CD4-positive, alpha-beta T cell (primary cell): ENCODE measurements around the gene CDK4. TPM values are rescaled to one million over a fixed set of nuclear protein-coding genes. Genes with fewer than 3 reads are reported as not detected.

ENCODE experiments used
- ATAC-seq: fragments of 200-7000 bp; cut with Tn5 transposase; one replicate; pipeline ENCODE4 v1.10.0; 2022; ENCODE audit warnings: mild to moderate bottlenecking; ENCODE audit not compliant: poor library complexity
- CTCF ChIA-PET: fragments of 350-600 bp; sonication (Branson Sonifier 250); formaldehyde crosslinking; loops from one replicate; lab custom pipeline; 2021; ENCODE audit warnings: antibody characterized with exemption, inconsistent platforms; lab: Charles Lee
- POLR2A ChIA-PET: fragments of 350-600 bp; sonication (Branson Sonifier 250); formaldehyde crosslinking; loops from one replicate; lab custom pipeline; 2021; ENCODE audit warnings: antibody characterized with exemption, inconsistent platforms; lab: Charles Lee
- DNase-seq, 14 experiments: peaks; one replicate each; pipeline ENCODE4 v3.0.0-alpha.2; 2013 to 2020; ENCODE audit warnings: mixed read lengths in 2 of 14
- H3K27ac ChIP-seq, 2 donors: one replicate each; pipeline versions ENCODE4 v1.5.1 to v1.7.0; 2013; ENCODE audit warnings: low read length in 2 of 2, low read depth in 1 of 2, mild to moderate bottlenecking in 1 of 2
- H3K27me3 ChIP-seq, 2 experiments: 1 replicate in 1 of 2; 2 replicates in 1 of 2; pipeline versions ENCODE4 v1.6.1 to v1.7.0; 2013; ENCODE audit warnings: low read length in 2 of 2, control low read depth in 1 of 2, mild to moderate bottlenecking in 1 of 2, moderate library complexity in 1 of 2; ENCODE audit not compliant: insufficient read depth in 2 of 2, control insufficient read depth in 1 of 2
- H3K36me3 ChIP-seq: one replicate; pipeline ENCODE4 v1.6.1; 2013; ENCODE audit warnings: low read length, control low read depth; ENCODE audit not compliant: insufficient read depth
- H3K4me1 ChIP-seq: one replicate; pipeline ENCODE4 v1.6.1; 2013; ENCODE audit warnings: low read length, control low read depth; ENCODE audit not compliant: insufficient read depth
- H3K4me3 ChIP-seq: one replicate; pipeline ENCODE4 v1.5.1; 2013; ENCODE audit warnings: mild to moderate bottlenecking, low read length, moderate library complexity
- H3K9me3 ChIP-seq, 2 experiments: 1 replicate in 1 of 2; 2 replicates in 1 of 2; pipeline versions ENCODE4 v1.6.1 to v1.7.0; 2013; ENCODE audit warnings: low read length in 2 of 2, mild to moderate bottlenecking in 2 of 2, control low read depth in 1 of 2, moderate library complexity in 1 of 2; ENCODE audit not compliant: control insufficient read depth in 1 of 2, insufficient read depth in 1 of 2
- H3K27ac Mint-ChIP-seq: one replicate; pipeline ENCODE4 v1.8.0; 2020; ENCODE audit warnings: mixed read lengths
- H3K27me3 Mint-ChIP-seq: one replicate; pipeline ENCODE4 v1.8.0; 2021; ENCODE audit warnings: mixed read lengths
- H3K36me3 Mint-ChIP-seq: one replicate; pipeline ENCODE4 v1.8.0; 2021; ENCODE audit warnings: low read depth, mixed read lengths
- H3K4me1 Mint-ChIP-seq: one replicate; pipeline ENCODE4 v1.8.0; 2021; ENCODE audit warnings: low read depth, mixed read lengths
- H3K4me3 Mint-ChIP-seq: one replicate; pipeline ENCODE4 v1.8.0; 2020; ENCODE audit warnings: mild to moderate bottlenecking, mixed read lengths
- H3K9me3 Mint-ChIP-seq: one replicate; pipeline ENCODE4 v1.8.0; 2020; ENCODE audit warnings: mixed read lengths
- intact Hi-C, 2 experiments: fragments of 100-400 bp; cut with DNase I in 1 of 2; cut with micrococcal nuclease in 1 of 2; formaldehyde crosslinking; loops; one replicate each; pipeline versions ENCODE4 v1.15.1 to v1.9.0; 2023 to 2025; cut with DNase I, micrococcal nuclease
- total RNA-seq, 174 experiments: library from RNA in 2 of 174; stranded (reverse) in 2 of 174; gene quantifications; one replicate each; pipeline ENCODE4 v1.2.3 and lab custom pipeline; 2021 to 2026
- TF ChIP-seq, protein P1 (sequence below): fragments of 200-600 bp; IDR thresholded peaks from one replicate; pipeline ENCODE4 v1.8.0; 2022; ENCODE audit warnings: antibody characterized with exemption, mild to moderate bottlenecking

CDK4 gene
- total RNA-seq, 2 experiments from 2014 or later, result 8.7 to 10.8 TPM

DNA sequence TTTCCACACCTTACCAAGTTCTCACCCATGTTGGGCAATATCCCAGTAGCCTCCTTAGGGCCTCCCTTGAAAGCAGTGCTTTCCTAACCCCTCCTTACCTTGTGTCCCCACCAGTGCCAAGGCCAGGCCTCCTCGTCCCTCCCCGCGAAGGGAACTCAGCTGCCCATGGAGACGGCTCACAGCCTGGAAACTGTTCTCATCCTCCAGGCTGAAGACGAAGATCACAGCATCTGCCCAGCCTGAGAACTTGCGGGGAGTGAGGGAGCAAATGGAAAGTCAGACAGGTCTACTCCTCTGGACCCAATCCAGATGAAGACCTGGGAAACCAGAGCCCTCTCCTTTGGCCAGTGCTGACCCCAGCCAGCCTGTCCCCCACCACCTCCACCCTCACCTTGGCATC is 18.2 kb downstream of the CDK4 start:
- ATAC-seq (no peak), DNase-seq (no peak)
- Mint-ChIP-seq H3K36me3 (peaks cover 79% of the 10 kb centered on the region), H3K9me3 (no peaks in the 10 kb centered on the region), H3K27me3 (no peaks in the 10 kb centered on the region), H3K27ac (no peak overlapping the region), H3K4me3 (no peak overlapping the region), H3K4me1 (peaks cover 23% of the 10 kb centered on the region)
- Histone ChIP-seq H3K4me3 (no peak overlapping the region), H3K27ac (no peak overlapping the region), H3K4me1 (peaks cover 20% of the 10 kb centered on the region), H3K27me3 (no peaks in the 10 kb centered on the region), H3K36me3 (peaks cover 87% of the 10 kb centered on the region), H3K9me3 (no peaks in the 10 kb centered on the region)
- intact Hi-C loops, result no loop called here
- TF ChIP-seq, protein P1, sequence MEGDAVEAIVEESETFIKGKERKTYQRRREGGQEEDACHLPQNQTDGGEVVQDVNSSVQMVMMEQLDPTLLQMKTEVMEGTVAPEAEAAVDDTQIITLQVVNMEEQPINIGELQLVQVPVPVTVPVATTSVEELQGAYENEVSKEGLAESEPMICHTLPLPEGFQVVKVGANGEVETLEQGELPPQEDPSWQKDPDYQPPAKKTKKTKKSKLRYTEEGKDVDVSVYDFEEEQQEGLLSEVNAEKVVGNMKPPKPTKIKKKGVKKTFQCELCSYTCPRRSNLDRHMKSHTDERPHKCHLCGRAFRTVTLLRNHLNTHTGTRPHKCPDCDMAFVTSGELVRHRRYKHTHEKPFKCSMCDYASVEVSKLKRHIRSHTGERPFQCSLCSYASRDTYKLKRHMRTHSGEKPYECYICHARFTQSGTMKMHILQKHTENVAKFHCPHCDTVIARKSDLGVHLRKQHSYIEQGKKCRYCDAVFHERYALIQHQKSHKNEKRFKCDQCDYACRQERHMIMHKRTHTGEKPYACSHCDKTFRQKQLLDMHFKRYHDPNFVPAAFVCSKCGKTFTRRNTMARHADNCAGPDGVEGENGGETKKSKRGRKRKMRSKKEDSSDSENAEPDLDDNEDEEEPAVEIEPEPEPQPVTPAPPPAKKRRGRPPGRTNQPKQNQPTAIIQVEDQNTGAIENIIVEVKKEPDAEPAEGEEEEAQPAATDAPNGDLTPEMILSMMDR, result no peak
- ChIA-PET CTCF (no interaction called here), POLR2A (no interaction called here)

DNA sequence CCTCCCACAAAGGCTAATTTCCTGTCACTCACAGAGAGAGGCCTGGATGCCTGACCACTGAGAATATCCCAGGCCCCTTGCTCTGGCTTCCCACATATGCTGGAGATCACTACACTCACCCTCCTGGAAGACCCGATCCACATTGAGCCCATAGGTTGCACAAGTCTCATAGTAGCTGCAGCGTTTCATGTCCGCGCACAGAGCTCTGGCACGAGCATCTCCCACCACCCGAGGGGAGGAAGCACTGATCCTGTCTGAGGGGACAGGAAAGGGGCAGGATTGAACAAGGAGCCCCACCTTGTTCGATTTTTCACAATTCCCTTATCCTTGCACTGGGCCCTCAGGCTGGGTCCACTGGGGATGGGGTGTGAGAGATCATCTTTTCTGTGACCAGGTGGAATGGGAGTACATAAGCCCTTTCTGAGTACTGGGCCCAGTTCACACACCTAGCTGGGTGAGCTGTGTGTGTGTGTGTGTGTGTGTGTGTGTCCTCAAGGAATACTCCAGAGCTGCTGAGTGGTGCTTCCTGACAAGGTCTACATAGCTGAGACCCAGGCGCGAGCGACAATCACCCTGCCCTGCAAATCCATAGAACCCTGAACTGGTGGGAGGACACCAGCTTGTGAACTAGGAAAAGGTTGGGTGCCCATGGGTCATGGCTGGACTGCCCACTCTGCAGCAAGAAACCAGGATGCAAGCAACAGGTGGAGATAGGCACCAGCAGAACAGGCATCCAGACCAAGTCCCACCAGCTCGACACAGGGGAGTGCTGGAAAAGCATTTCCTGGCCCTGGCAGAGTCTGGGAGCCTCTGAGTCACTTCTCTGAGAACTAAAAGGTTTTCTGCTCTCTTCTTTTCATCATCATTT is 19.1 kb downstream of the CDK4 start:
- no peak overlapping the region for H3K4me3 Mint-ChIP-seq
- ATAC-seq (no peak), DNase-seq (no peak)
- peaks cover 87% of the 10 kb centered on the region for H3K36me3 Mint-ChIP-seq
- H3K9me3 Mint-ChIP-seq, result no peaks in the 10 kb centered on the region
- Histone ChIP-seq H3K27me3 (no peaks in the 10 kb centered on the region), H3K36me3 (peaks cover 93% of the 10 kb centered on the region), H3K9me3 (no peaks in the 10 kb centered on the region), H3K4me3 (no peak overlapping the region), H3K4me1 (peaks cover 13% of the 10 kb centered on the region), H3K27ac (no peak overlapping the region)
- ChIA-PET CTCF (interaction anchor here (1.3 kb wide), 1 partner anchor 26 kb away, joined by 3 read pairs; no protein-coding TSS in a partner anchor), POLR2A (interaction anchor here (1.7 kb wide), 1 partner anchor 8 kb away, joined by 6 read pairs; no protein-coding TSS in a partner anchor)
- peaks cover 21% of the 10 kb centered on the region for H3K4me1 Mint-ChIP-seq
- TF ChIP-seq, protein P1, result no peak
- no peak overlapping the region for H3K27ac Mint-ChIP-seq
- no peaks in the 10 kb centered on the region for H3K27me3 Mint-ChIP-seq
- intact Hi-C loops, result no loop called here

DNA sequence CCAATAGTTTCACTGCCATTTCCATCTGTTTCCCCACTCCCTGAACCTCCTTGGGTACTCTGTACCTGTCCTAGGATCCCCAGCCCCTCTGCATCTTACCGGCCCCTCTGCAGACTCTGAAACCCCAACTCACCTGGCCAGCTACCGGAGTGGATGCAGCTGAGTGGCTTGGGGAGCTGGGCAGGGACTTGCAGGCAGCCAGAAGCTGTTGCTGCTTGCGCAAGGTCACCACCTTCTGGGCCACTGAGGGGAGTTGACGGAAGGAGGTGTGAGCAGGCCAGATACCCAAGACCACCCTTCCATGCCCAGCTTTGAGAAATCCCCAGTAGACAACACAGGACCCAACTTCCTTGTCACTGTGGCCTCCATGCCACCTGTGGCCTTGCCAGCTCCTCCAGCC is 19.8 kb downstream of the CDK4 start:
- no peak overlapping the region for H3K27ac Mint-ChIP-seq

More for the DNA sequence above, 19.8 kb downstream of the CDK4 start:
- Mint-ChIP-seq H3K4me1 (peaks cover 21% of the 10 kb centered on the region), H3K4me3 (no peak overlapping the region), H3K36me3 (peaks cover 93% of the 10 kb centered on the region), H3K27me3 (no peaks in the 10 kb centered on the region), H3K9me3 (no peaks in the 10 kb centered on the region)
- TF ChIP-seq, protein P1, result no peak
- no peaks in the 10 kb centered on the region for H3K27me3 ChIP-seq
- DNase-seq, result no peak
- H3K4me3 ChIP-seq, result no peak overlapping the region
- no peak overlapping the region for H3K27ac ChIP-seq
- intact Hi-C loops, result no loop called here
- ATAC-seq, result no peak
- ChIA-PET POLR2A (interaction anchor here (1.7 kb wide), 1 partner anchor 9 kb away, joined by 6 read pairs; no protein-coding TSS in a partner anchor), CTCF (interaction anchor here (1.3 kb wide), 1 partner anchor 27 kb away, joined by 3 read pairs; no protein-coding TSS in a partner anchor)
- peaks cover 97% of the 10 kb centered on the region for H3K36me3 ChIP-seq
- peaks cover 13% of the 10 kb centered on the region for H3K4me1 ChIP-seq
- peaks cover 0 to 6% of the 10 kb centered on the region in 2 experiments for H3K9me3 ChIP-seq
